ENCODE data around the gene CACNA2D3. TPM values are rescaled to one million over a fixed set of nuclear protein-coding genes. Genes with fewer than 3 reads are reported as not detected.

Gene CACNA2D3
- total RNA-seq, 2 donors from 2014 or later: 0.97 TPM; not detected in 1

- Histone ChIP-seq H3K9ac (ENCODE audit: extremely low read depth, low read length, poor library complexity, severe bottlenecking) (no peak overlapping the region), H3K27me3 (ENCODE audit: control insufficient read depth, insufficient read depth, low read length, poor library complexity, severe bottlenecking) (no peaks in the 10 kb centered on the region), H3K4me3 (ENCODE audit: low read length) (no peak overlapping the region), H3K9me3 (ENCODE audit: control insufficient read depth, low read length) (no peaks in the 10 kb centered on the region), H3K4me1 (ENCODE audit: control insufficient read depth, insufficient read depth, low read length) (no peaks in the 10 kb centered on the region), H3K36me3 (ENCODE audit: control insufficient read depth, insufficient read depth, low read length) (no peaks in the 10 kb centered on the region), H3K27ac (ENCODE audit: low read depth, low read length) (no peak overlapping the region)
- no peak for TF ChIP-seq CTCF (conservative IDR thresholded peaks at IDR 0.05)
- no peak for DNase-seq
- H3K27ac Mint-ChIP-seq: no peak overlapping the region
- 94 to 95% methylated on average over 5 of the region's 5 CpGs for WGBS, 2 experiments (ENCODE audit: insufficient coverage in 1 of 2, insufficient read length in 1 of 2)
- H3K27me3 Mint-ChIP-seq (ENCODE audit: insufficient read depth): no peaks in the 10 kb centered on the region
- H3K4me1 Mint-ChIP-seq: no peaks in the 10 kb centered on the region
- no peak overlapping the region for H3K4me3 Mint-ChIP-seq
- no peaks in the 10 kb centered on the region for H3K36me3 Mint-ChIP-seq (ENCODE audit: low read depth)
- H3K9me3 Mint-ChIP-seq: no peaks in the 10 kb centered on the region
Measured at GRCh38 chr3:55014906-55015305, 892.6 kb downstream of the CACNA2D3 start.

- no peaks in the 10 kb centered on the region for H3K27me3 Mint-ChIP-seq (ENCODE audit: insufficient read depth)
- no peaks in the 10 kb centered on the region for H3K4me1 ChIP-seq (ENCODE audit: control insufficient read depth, insufficient read depth, low read length)
- H3K4me3 Mint-ChIP-seq: no peak overlapping the region
- no peak for TF ChIP-seq CTCF (conservative IDR thresholded peaks at IDR 0.05)
- no peaks in the 10 kb centered on the region for H3K36me3 Mint-ChIP-seq (ENCODE audit: low read depth)
- WGBS, 2 experiments (ENCODE audit: insufficient coverage in 1 of 2, insufficient read length in 1 of 2): 89 to 100% methylated on average over 1 to 3 of the region's 3 CpGs
- no peaks in the 10 kb centered on the region for H3K27me3 ChIP-seq (ENCODE audit: control insufficient read depth, insufficient read depth, low read length, poor library complexity, severe bottlenecking)
- H3K36me3 ChIP-seq (ENCODE audit: control insufficient read depth, insufficient read depth, low read length): no peaks in the 10 kb centered on the region
- H3K27ac Mint-ChIP-seq: no peak overlapping the region
- no peaks in the 10 kb centered on the region for H3K9me3 ChIP-seq (ENCODE audit: control insufficient read depth, low read length)
- DNase-seq: no peak
- no peak overlapping the region for H3K9ac ChIP-seq (ENCODE audit: extremely low read depth, low read length, poor library complexity, severe bottlenecking)
- no peak overlapping the region for H3K27ac ChIP-seq (ENCODE audit: low read depth, low read length)
- no peaks in the 10 kb centered on the region for H3K4me1 Mint-ChIP-seq
- no peaks in the 10 kb centered on the region for H3K9me3 Mint-ChIP-seq
- no peak overlapping the region for H3K4me3 ChIP-seq (ENCODE audit: low read length)
Measured at GRCh38 chr3:55017876-55018275, 895.5 kb downstream of the CACNA2D3 start.

DNA sequence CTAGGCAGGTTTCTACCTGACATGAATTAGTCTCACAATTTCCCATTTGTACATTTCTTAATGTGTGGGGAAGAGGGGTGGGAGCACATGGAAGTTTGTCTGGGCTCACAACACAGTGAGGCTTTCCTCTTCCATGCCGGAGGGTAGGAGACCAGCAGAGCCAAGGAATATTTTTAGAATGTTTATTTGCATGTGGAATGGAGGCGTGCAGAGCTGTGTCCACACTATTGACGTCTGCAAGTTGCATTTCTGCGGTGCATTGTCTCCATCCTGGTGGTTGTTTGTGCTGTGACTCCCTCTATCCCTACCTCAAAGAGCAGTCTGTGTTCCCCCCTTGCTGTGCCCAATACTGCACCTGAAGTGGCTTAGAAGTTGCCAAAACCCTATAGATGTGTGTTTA lies 908.6 kb downstream of the CACNA2D3 start:
- peaks cover 7% of the 10 kb centered on the region for H3K4me1 Mint-ChIP-seq
- H3K36me3 ChIP-seq (ENCODE audit: control insufficient read depth, insufficient read depth, low read length): no peaks in the 10 kb centered on the region
- no peaks in the 10 kb centered on the region for H3K36me3 Mint-ChIP-seq (ENCODE audit: low read depth)
- no peak overlapping the region for H3K27ac ChIP-seq (ENCODE audit: low read depth, low read length)
- no peak for DNase-seq
- peaks cover 4% of the 10 kb centered on the region for H3K4me1 ChIP-seq (ENCODE audit: control insufficient read depth, insufficient read depth, low read length)
- H3K27ac Mint-ChIP-seq: no peak overlapping the region
- H3K4me3 Mint-ChIP-seq: no peak overlapping the region
- no peaks in the 10 kb centered on the region for H3K9me3 Mint-ChIP-seq
- no peak overlapping the region for H3K4me3 ChIP-seq (ENCODE audit: low read length)
- H3K27me3 Mint-ChIP-seq (ENCODE audit: insufficient read depth): no peaks in the 10 kb centered on the region
- 84 to 89% methylated on average over 4 of the region's 4 CpGs for WGBS, 2 experiments (ENCODE audit: insufficient coverage in 1 of 2, insufficient read length in 1 of 2)
- no peak for TF ChIP-seq CTCF (conservative IDR thresholded peaks at IDR 0.05)
- H3K27me3 ChIP-seq (ENCODE audit: control insufficient read depth, insufficient read depth, low read length, poor library complexity, severe bottlenecking): no peaks in the 10 kb centered on the region
- H3K9ac ChIP-seq (ENCODE audit: extremely low read depth, low read length, poor library complexity, severe bottlenecking): no peak overlapping the region
- H3K9me3 ChIP-seq (ENCODE audit: control insufficient read depth, low read length): no peaks in the 10 kb centered on the region

Measured in endodermal cell (in vitro differentiated cells).